OCI-LY3 (cell line): ENCODE measurements around the gene FHOD3.

Source experiments
- CTCF ChIP-seq: fragments of 200-600, 300-600 bp; sonication (generic); IDR thresholded peaks from 2 replicates; pipeline ENCODE4 v1.5.1; 2014; ENCODE audit warnings: antibody characterized with exemption, low read length, low read depth
- EZH2phosphoT487 ChIP-seq: fragments of 200-600 bp; shearing (Covaris generic); IDR thresholded peaks from 2 replicates; pipeline ENCODE4 v1.6.1; 2018; ENCODE audit warnings: antibody characterized with exemption, mixed run types, low read depth

- TF ChIP-seq CTCF (no peak), EZH2phosphoT487 (no peak)
Observed at GRCh38 chr18:36518839-36519238, 221.3 kb downstream of the FHOD3 start.
